ENCODE results near the gene RHCE.
"Not testable (repeated sequence)": the region's sequence is repeated elsewhere in the genome, so short reads cannot be mapped to it uniquely, and the experiment has no call there.

DNA sequence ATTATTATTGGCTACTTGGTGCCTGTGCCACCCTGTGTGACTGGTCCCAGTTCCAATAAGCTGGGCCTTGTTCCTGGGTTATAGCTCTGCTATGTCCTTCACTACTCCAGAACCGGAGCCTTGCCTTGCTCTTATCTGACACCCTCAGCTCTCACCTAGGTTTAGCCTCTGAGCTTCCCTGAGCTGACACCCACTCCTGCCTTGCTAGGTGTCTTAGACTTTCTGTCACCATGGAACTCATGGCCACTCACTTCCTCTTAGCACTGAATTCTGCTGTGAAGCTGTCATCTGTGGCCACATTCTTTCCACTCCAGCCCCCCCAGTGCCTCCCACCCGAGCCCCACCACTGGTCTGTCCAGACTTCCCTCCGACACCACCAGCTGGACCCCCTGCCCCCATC is 30.9 kb downstream of the RHCE start:
- TF ChIP-seq YY1 (IDR thresholded peaks at IDR 0.05; ENCODE audit: insufficient read depth, insufficient read length); ZNF274 (IDR thresholded peaks at IDR 0.05; ENCODE audit: low read depth, low read length); SUZ12 (IDR thresholded peaks at IDR 0.05; ENCODE audit: extremely low read depth, insufficient read depth, insufficient read length): not testable (repeated sequence)
